RWPE2 (cell line): ENCODE data around the gene MCCD1.

ENCODE experiments used
- ATAC-seq: fragments of 200-7000 bp; cut with Tn5 transposase; 3 replicates; pipeline ENCODE4 v1.9.1; 2021; ENCODE audit warnings: low read depth
- DNase-seq: peaks from one replicate; pipeline ENCODE4 v3.0.0-alpha.2; 2020; ENCODE audit warnings: low spot score
- H3K27ac ChIP-seq: fragments of 450-650 bp; 2 replicates; pipeline ENCODE4 v1.5.1; 2017; ENCODE audit warnings: mild to moderate bottlenecking; ENCODE audit not compliant: poor library complexity, severe bottlenecking
- H3K27me3 ChIP-seq: fragments of 250-450 bp; sonication (Bioruptor Pico); 2 replicates; pipeline ENCODE4 v1.5.1; 2021; ENCODE audit warnings: mild to moderate bottlenecking, moderate library complexity; ENCODE audit not compliant: insufficient read depth, poor library complexity, severe bottlenecking
- H3K36me3 ChIP-seq: fragments of 250-450 bp; sonication (Bioruptor Pico); 2 replicates; pipeline ENCODE4 v1.5.1; 2020; ENCODE audit warnings: low read depth, mild to moderate bottlenecking, moderate library complexity
- H3K4me1 ChIP-seq: fragments of 250-450 bp; sonication (Bioruptor Pico); 2 replicates; pipeline ENCODE4 v1.5.1; 2021; ENCODE audit warnings: mild to moderate bottlenecking, moderate library complexity; ENCODE audit not compliant: insufficient read depth, poor library complexity, severe bottlenecking
- H3K4me3 ChIP-seq: fragments of 250-450 bp; sonication (Bioruptor Pico); 2 replicates; pipeline ENCODE4 v1.5.1; 2021; ENCODE audit warnings: mild to moderate bottlenecking, moderate library complexity; ENCODE audit not compliant: severe bottlenecking
- H3K9me3 ChIP-seq: fragments of 250-450 bp; sonication (Bioruptor Pico); 2 replicates; pipeline ENCODE4 v1.5.1; 2021; ENCODE audit warnings: mild to moderate bottlenecking, moderate library complexity; ENCODE audit not compliant: severe bottlenecking
- TF ChIP-seq, protein P1 (sequence below): fragments of 450-650 bp; IDR thresholded peaks from one replicate; pipeline ENCODE4 v1.5.1; 2017; ENCODE audit warnings: mild to moderate bottlenecking, moderate library complexity; ENCODE audit not compliant: poor library complexity, severe bottlenecking

Gene MCCD1

DNA sequence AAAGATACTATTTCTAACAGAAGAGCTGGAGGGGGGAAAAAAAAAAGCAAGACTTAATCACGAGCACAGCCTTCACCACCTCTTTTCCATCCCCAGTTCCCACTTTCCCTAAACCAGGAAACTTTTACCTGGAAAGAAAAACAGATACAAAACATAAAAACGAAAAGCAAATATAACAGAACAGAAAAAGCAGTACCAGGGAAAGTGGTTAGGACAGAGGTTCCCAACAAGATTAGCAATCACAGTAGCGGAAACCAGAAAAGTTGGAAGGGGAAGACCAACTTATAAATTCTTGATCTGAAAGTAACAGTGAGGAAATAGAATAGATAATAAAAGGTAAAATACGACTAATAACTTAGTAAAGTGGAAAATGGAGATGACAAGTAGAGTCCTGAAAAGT, 11.9 kb downstream of the MCCD1 start:
- Histone ChIP-seq H3K4me3 (peak overlapping the region; percentile 48), H3K9me3 (no peaks in the 10 kb centered on the region), H3K4me1 (peaks cover 12% of the 10 kb centered on the region), H3K27ac (peak overlapping the region; percentile 87), H3K36me3 (peaks cover 65% of the 10 kb centered on the region), H3K27me3 (no peaks in the 10 kb centered on the region)
- ATAC-seq (no peak), DNase-seq (no peak)
- TF ChIP-seq, protein P1, sequence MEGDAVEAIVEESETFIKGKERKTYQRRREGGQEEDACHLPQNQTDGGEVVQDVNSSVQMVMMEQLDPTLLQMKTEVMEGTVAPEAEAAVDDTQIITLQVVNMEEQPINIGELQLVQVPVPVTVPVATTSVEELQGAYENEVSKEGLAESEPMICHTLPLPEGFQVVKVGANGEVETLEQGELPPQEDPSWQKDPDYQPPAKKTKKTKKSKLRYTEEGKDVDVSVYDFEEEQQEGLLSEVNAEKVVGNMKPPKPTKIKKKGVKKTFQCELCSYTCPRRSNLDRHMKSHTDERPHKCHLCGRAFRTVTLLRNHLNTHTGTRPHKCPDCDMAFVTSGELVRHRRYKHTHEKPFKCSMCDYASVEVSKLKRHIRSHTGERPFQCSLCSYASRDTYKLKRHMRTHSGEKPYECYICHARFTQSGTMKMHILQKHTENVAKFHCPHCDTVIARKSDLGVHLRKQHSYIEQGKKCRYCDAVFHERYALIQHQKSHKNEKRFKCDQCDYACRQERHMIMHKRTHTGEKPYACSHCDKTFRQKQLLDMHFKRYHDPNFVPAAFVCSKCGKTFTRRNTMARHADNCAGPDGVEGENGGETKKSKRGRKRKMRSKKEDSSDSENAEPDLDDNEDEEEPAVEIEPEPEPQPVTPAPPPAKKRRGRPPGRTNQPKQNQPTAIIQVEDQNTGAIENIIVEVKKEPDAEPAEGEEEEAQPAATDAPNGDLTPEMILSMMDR: no peak

DNA sequence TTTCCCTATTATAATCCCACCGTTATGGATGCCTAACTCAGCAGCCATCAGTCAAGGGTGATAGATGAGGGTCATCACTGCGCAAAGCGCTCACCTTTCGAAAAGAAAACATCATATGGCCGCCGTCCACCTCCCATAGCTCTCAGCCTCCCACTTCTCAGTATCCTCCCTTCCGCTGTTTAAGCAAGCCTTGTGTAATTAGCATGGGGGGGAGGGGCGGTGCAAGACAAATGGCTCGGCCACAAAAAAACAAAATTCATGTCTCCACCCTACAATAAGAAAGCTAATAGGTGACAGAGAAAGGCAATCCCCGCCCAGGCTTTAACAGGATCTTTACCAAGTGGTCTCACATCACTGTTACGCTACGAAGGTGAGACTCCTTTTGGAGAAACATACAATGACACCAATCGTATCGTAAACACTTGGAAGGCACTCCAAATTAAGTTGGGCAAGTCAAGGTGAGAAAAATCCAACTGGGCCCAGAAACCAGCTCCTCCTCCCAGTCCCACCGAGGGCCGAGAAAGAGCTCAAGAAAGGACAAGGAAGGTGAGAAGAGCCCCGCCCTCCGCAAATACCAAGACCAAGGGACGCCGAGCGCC, 12.4 kb downstream of the MCCD1 start:
- TF ChIP-seq, protein P1: no peak
- Histone ChIP-seq H3K9me3 (no peaks in the 10 kb centered on the region), H3K4me1 (peaks cover 12% of the 10 kb centered on the region), H3K27me3 (no peaks in the 10 kb centered on the region), H3K4me3 (peak overlapping the region; percentile 48), H3K36me3 (peaks cover 60% of the 10 kb centered on the region), H3K27ac (peak overlapping the region; percentile 87)
- DNase-seq (no peak), ATAC-seq (peak; percentile 16; the same call in 1 of the 3 replicates)

DNA sequence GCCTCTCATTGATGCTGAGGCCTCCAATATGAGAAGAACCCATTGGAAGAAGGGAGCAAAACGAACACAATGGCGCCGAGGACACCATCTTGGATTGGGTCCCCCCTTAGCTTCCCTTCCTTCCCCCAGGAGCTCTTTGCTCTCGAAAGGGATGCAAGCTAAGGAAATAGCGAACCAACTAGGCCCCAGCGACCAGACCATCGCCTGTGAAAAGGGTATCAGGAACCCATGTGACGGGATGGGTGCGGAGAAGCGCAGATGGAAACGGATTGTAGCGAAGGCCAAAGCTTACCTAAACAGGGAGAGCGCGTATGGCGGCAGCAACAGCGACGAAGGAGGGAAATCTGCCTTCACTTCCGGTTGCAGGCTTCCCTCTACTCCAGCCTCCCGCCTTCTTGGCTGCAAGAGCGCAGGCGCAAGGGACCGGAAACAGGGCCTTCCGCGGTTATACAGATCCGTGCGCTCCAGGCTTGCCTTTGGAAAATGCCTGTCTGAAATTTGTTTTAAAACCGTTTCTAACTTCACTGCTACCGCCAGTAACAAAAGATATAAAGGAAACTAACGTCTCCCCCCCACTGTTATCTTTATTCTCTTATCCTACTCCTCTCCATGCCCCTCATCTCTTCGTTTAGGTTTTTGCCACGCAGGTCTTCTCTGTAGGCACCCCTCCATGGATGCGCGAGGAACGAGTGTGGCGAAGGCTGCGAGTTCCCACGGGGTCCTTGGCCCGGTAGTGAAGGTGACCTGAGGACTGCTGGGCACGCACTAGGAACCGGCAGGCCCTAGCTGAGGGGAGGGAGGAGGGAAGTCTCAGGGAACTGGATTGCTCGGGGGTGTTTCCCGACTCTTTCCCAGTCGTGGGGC, 13.1 kb downstream of the MCCD1 start, which contains the start of gene DDX39B:
DDX39B (minus strand) TSS at position 346 of the 864 bp plus-strand sequence. CDS start 1,471 bp downstream, outside the sequence.
- DNase-seq (peak; percentile 96), ATAC-seq (peak; percentile 73)
- H3K27ac ChIP-seq: peak within 1 kb of the TSS; percentile 87
- H3K36me3 ChIP-seq: peaks cover 52% of the 10 kb centered on the region
- H3K9me3 ChIP-seq: no peaks in the 10 kb centered on the region
- TF ChIP-seq, protein P1: no peak
- peaks cover 12% of the 10 kb centered on the region for H3K4me1 ChIP-seq
- H3K4me3 ChIP-seq: peak within 1 kb of the TSS; percentile 48
- H3K27me3 ChIP-seq: no peaks in the 10 kb centered on the region

DNA sequence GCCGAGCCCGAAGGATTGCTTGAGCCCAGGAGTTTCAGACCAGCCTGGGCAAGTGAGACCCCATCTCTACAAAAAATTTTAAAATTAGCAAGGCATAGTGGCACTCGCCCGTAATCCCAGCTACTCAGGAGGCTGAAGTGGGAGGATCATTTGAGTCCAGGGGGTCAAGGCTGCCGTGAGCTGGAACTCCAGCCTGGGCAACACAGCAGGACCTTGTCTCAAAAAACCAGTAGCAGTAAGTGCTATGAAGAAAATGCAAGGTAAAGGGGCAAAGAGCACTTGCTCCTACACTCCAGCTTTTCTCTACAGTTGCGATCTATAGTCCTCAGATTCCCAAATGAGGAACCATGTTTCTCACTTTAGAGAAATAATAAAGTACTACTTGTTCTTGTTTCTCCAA, 14.9 kb downstream of the MCCD1 start:
- TF ChIP-seq, protein P1: no peak
- ATAC-seq (no peak), DNase-seq (no peak)
- no peaks in the 10 kb centered on the region for H3K9me3 ChIP-seq
- H3K27me3 ChIP-seq: no peaks in the 10 kb centered on the region
- peaks cover 40% of the 10 kb centered on the region for H3K36me3 ChIP-seq
- H3K4me3 ChIP-seq: no peak overlapping the region
- H3K4me1 ChIP-seq: peaks cover 15% of the 10 kb centered on the region
- H3K27ac ChIP-seq: no peak overlapping the region

DNA sequence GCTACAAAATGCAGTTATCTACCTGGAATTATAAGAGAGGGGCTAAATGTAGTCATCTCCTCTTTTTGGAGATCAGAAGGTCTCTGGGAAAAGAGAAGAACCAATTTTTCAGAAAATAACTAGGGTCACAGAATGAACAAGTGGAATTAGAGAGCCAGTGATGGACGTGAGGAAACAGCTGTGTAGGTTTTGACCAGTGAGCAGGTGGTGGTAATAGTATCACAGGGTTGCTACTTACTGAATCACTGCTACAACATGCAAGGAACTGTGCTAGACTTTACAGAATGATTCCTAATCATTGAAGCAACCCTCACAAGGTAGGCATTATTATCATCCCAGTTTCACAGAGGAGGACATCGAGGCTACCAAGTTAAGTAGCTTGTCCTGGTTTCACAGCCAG, 15.9 kb downstream of the MCCD1 start:
- Histone ChIP-seq H3K27ac (no peak overlapping the region), H3K4me3 (no peak overlapping the region), H3K4me1 (peaks cover 12% of the 10 kb centered on the region), H3K9me3 (no peaks in the 10 kb centered on the region), H3K27me3 (no peaks in the 10 kb centered on the region), H3K36me3 (peaks cover 40% of the 10 kb centered on the region)
- DNase-seq (no peak), ATAC-seq (no peak)
- TF ChIP-seq, protein P1: no peak
